IMR-90 (cell line): ENCODE data around the gene CEP63. TPM values are rescaled to one million over a fixed set of nuclear protein-coding genes. Genes with fewer than 3 reads are reported as not detected.
"Not testable (repeated sequence)": the region's sequence is repeated elsewhere in the genome, so short reads cannot be mapped to it uniquely, and the experiment has no call there.

Source experiments
- ATAC-seq: fragments of 200-7000 bp; cut with Tn5 transposase; 2 replicates; pipeline ENCODE4 v1.9.1; 2020; ENCODE audit warnings: low read depth, mild to moderate bottlenecking, moderate library complexity
- BruUV-seq: library from RNA; stranded (reverse); fragments of 400-500 nt; replicated peaks from 2 replicates; lab custom pipeline; 2021; lab: Mats Ljungman, UMichigan
- CTCF ChIA-PET: fragments of 300-600 bp; formaldehyde crosslinking; extraction: SDS; loops from one replicate; lab custom pipeline; 2021; ENCODE audit warnings: antibody characterized with exemption; lab: Yijun Ruan, JAX
- POLR2A ChIA-PET: fragments of 300-600 bp; sonication (Branson Sonifier 250); formaldehyde crosslinking; loops from one replicate; lab custom pipeline; 2022; ENCODE audit warnings: antibody characterized with exemption; ENCODE audit not compliant: unreplicated experiment; lab: Charles Lee
- DNase-seq: peaks from one replicate; pipeline ENCODE4 v3.0.0; 2013
- H2AFZ ChIP-seq: replicated peaks from 2 replicates; pipeline ENCODE3; 2013; ENCODE audit warnings: low read length, mild to moderate bottlenecking; ENCODE audit not compliant: poor library complexity
- H2AK5ac ChIP-seq: 2 replicates; pipeline ENCODE4 v1.6.1; 2013; ENCODE audit warnings: low read depth, low read length, inconsistent platforms
- H2AK9ac ChIP-seq: replicated peaks from 2 replicates; pipeline ENCODE3; 2013; ENCODE audit warnings: mild to moderate bottlenecking, low read depth, low read length, moderate library complexity; ENCODE audit not compliant: poor library complexity
- H2BK120ac ChIP-seq: 2 replicates; pipeline ENCODE4 v1.6.1; 2013; ENCODE audit warnings: low read depth, low read length, inconsistent platforms
- H2BK15ac ChIP-seq: 3 replicates; pipeline ENCODE4 v1.6.1; 2013; ENCODE audit warnings: low read depth, low read length, inconsistent platforms
- H2BK20ac ChIP-seq: 2 replicates; pipeline ENCODE4 v1.6.1; 2013; ENCODE audit warnings: low read depth, mild to moderate bottlenecking, inconsistent platforms, low read length, moderate library complexity
- H2BK5ac ChIP-seq: 2 replicates; pipeline ENCODE4 v1.6.1; 2013; ENCODE audit warnings: mild to moderate bottlenecking, low read depth, low read length, inconsistent platforms; ENCODE audit not compliant: poor library complexity, severe bottlenecking
- H3K14ac ChIP-seq: replicated peaks from 2 replicates; pipeline ENCODE4 v1.6.1; 2013; ENCODE audit warnings: low read depth, low read length, inconsistent platforms
- H3K18ac ChIP-seq: 2 replicates; pipeline ENCODE4 v1.6.1; 2013; ENCODE audit warnings: low read depth, low read length, control low read depth
- H3K23ac ChIP-seq: 2 replicates; pipeline ENCODE4 v1.6.1; 2013; ENCODE audit warnings: low read depth, low read length, inconsistent platforms
- H3K27ac ChIP-seq: 2 replicates; pipeline ENCODE4 v1.5.1; 2013; ENCODE audit warnings: mild to moderate bottlenecking, control low read depth, low read length; ENCODE audit not compliant: insufficient read depth
- H3K27me3 ChIP-seq: 2 replicates; pipeline ENCODE4 v1.6.1; 2013; ENCODE audit warnings: low read length; ENCODE audit not compliant: control insufficient read depth, insufficient read depth
- H3K36me3 ChIP-seq: 2 replicates; pipeline ENCODE4 v1.6.1; 2013; ENCODE audit warnings: low read length, mixed read lengths; ENCODE audit not compliant: control insufficient read depth, insufficient read depth
- H3K4ac ChIP-seq: 2 replicates; pipeline ENCODE4 v1.6.1; 2013; ENCODE audit warnings: low read depth, low read length, inconsistent platforms
- H3K4me1 ChIP-seq: 2 replicates; pipeline ENCODE4 v1.6.1; 2013; ENCODE audit warnings: low read length, mixed read lengths; ENCODE audit not compliant: control insufficient read depth, insufficient read depth
- H3K4me2 ChIP-seq: 2 replicates; pipeline ENCODE4 v1.6.1; 2013; ENCODE audit warnings: low read depth, mild to moderate bottlenecking, control low read depth, low read length, moderate library complexity
- H3K4me3 ChIP-seq: 2 replicates; pipeline ENCODE4 v1.5.1; 2013; ENCODE audit warnings: low read depth, mild to moderate bottlenecking, control low read depth, low read length, moderate library complexity; ENCODE audit not compliant: insufficient read depth
- H3K56ac ChIP-seq: 2 replicates; pipeline ENCODE4 v1.6.1; 2013; ENCODE audit warnings: low read length, inconsistent platforms; ENCODE audit not compliant: insufficient read depth; ENCODE audit errors: extremely low read depth
- H3K79me1 ChIP-seq, 2 experiments: 2 replicates each; pipeline ENCODE4 v1.6.1; 2013; ENCODE audit warnings: low read length in 2 of 2, inconsistent platforms in 1 of 2, low read depth in 1 of 2
- H3K9ac ChIP-seq: 2 replicates; pipeline ENCODE4 v1.6.1; 2013; ENCODE audit warnings: low read depth, low read length, control low read depth
- H3K9me1 ChIP-seq: 2 replicates; pipeline ENCODE4 v1.6.1; 2013; ENCODE audit warnings: low read length, inconsistent platforms; ENCODE audit not compliant: insufficient read depth
- H3K9me3 ChIP-seq: 2 replicates; pipeline ENCODE4 v1.6.1; 2013; ENCODE audit warnings: low read length; ENCODE audit not compliant: control insufficient read depth, insufficient read depth
- H4K20me1 ChIP-seq: 2 replicates; pipeline ENCODE4 v1.6.1; 2013; ENCODE audit warnings: low read length, inconsistent platforms; ENCODE audit not compliant: insufficient read depth
- H4K5ac ChIP-seq: 2 replicates; pipeline ENCODE4 v1.6.1; 2013; ENCODE audit warnings: mild to moderate bottlenecking, low read depth, low read length, control low read depth
- H4K8ac ChIP-seq, 2 experiments: 2 replicates each; pipeline ENCODE4 v1.6.1; 2013; ENCODE audit warnings: low read depth in 2 of 2, low read length in 2 of 2, control low read depth in 1 of 2, inconsistent platforms in 1 of 2
- H4K91ac ChIP-seq: 2 replicates; pipeline ENCODE4 v1.6.1; 2013; ENCODE audit warnings: low read depth, low read length, inconsistent platforms; ENCODE audit not compliant: insufficient read depth
- WGBS, 2 experiments: methylation state at CpG; one replicate each; pipeline versions ENCODE4 v1.1.5 to v1.1.7; 2013; ENCODE audit warnings: missing lambda C conversion rate in 2 of 2; ENCODE audit not compliant: insufficient read length in 1 of 2; ENCODE audit errors: extremely low coverage in 2 of 2; 5-methylcytosine and 5-hydroxymethylcytosine counted together
- dilution Hi-C: fragments of 300-500 bp; cut with HindIII; formaldehyde crosslinking; loops from one replicate; pipeline ENCODE4 v1.14.3; 2018; ENCODE audit warnings: low sequenced_read_pairs; ENCODE audit not compliant: unreplicated experiment
- in situ Hi-C: fragments of 300-500 bp; cut with MboI; formaldehyde crosslinking; loops from 3 replicates; pipeline ENCODE4 v1.14.3; 2019; ENCODE audit warnings: low sequenced_read_pairs, inconsistent platforms, mixed read lengths
- intact Hi-C: fragments of 100-400 bp; cut with micrococcal nuclease; formaldehyde crosslinking; loops from 2 replicates; pipeline ENCODE4 v1.10.0; 2022
- polyA plus RNA-seq, 3 experiments: library from polyadenylated mRNA; depleted of rRNA; stranded (reverse); fragments of >200 nt; gene quantifications; 2 replicates each; pipeline ENCODE4 v1.2.3, GENCODE V29; 2012; ENCODE audit warnings: low replicate concordance in 1 of 3
- total RNA-seq: library from RNA; depleted of rRNA; stranded (reverse); fragments of >200 nt; gene quantifications from 2 replicates; pipeline ENCODE4 v1.2.3, GENCODE V29; 2012

Gene CEP63
- total and polyA plus RNA-seq, 2 of the 4 experiments (the other 2 are of a cell fraction) = 6.5 to 9.1 TPM

GRCh38 chr3:134594986-134595385 is 109.1 kb downstream of the CEP63 start:
- H3K9me3 ChIP-seq, H3K4ac ChIP-seq, H3K36me3 ChIP-seq, H3K27ac ChIP-seq, H3K14ac ChIP-seq, H2AFZ ChIP-seq, H4K91ac ChIP-seq, H2BK120ac ChIP-seq, H2AK9ac ChIP-seq, H3K4me1 ChIP-seq, in situ Hi-C loops, H2BK15ac ChIP-seq, H4K20me1 ChIP-seq, POLR2A ChIA-PET, H2BK20ac ChIP-seq, H3K56ac ChIP-seq, BruUV-seq, H3K18ac ChIP-seq, intact Hi-C loops, H2AK5ac ChIP-seq, H3K4me3 ChIP-seq, H4K5ac ChIP-seq, H3K4me2 ChIP-seq, ATAC-seq, H3K9me1 ChIP-seq, H2BK5ac ChIP-seq, H4K8ac ChIP-seq, H3K79me1 ChIP-seq, H3K23ac ChIP-seq, DNase-seq, dilution Hi-C loops, CTCF ChIA-PET, H3K9ac ChIP-seq: not testable (repeated sequence)
- WGBS, 2 experiments = no CpG with 5 or more reads among the region's 3 CpGs
- peaks cover 16% of the 10 kb centered on the region for H3K27me3 ChIP-seq
